ENCODE data around the gene NPHP4.
A peak's percentile ranks its signal among the peaks of the same experiment; 100 is the strongest.
"Not testable (repeated sequence)": the region's sequence is repeated elsewhere in the genome, so short reads cannot be mapped to it uniquely, and the experiment has no call there.

The NPHP4 gene

GRCh38 chr1:5855196-5855897 lies 136.9 kb downstream of the NPHP4 start:
- no peak for DNase-seq (ENCODE audit: low read depth)

GRCh38 chr1:5854754-5855153 lies 137.5 kb downstream of the NPHP4 start:
- DNase-seq (ENCODE audit: low read depth) = no peak

GRCh38 chr1:5853858-5854257 lies 138.4 kb downstream of the NPHP4 start:
- DNase-seq (ENCODE audit: low read depth) = not testable (repeated sequence)

- peak; percentile 15 for DNase-seq (ENCODE audit: low read depth)
Observed at GRCh38 chr1:5850503-5850902, 141.7 kb downstream of the NPHP4 start.

GRCh38 chr1:5849550-5849949 lies 142.7 kb downstream of the NPHP4 start:
- no peak for DNase-seq (ENCODE audit: low read depth)

- peak; percentile 31 for DNase-seq (ENCODE audit: low read depth)
Observed at GRCh38 chr1:5847013-5847659, 145.1 kb downstream of the NPHP4 start.

- no peak for DNase-seq (ENCODE audit: low read depth)
Observed at GRCh38 chr1:5845376-5845775, 146.8 kb downstream of the NPHP4 start.

- DNase-seq (ENCODE audit: low read depth) = no peak
Observed at GRCh38 chr1:5844442-5844841, 147.8 kb downstream of the NPHP4 start.

- DNase-seq (ENCODE audit: low read depth) = no peak
Observed at GRCh38 chr1:5843521-5844096, 148.6 kb downstream of the NPHP4 start.

- no peak for DNase-seq (ENCODE audit: low read depth)
Observed at GRCh38 chr1:5842679-5843078, 149.5 kb downstream of the NPHP4 start.

GRCh38 chr1:5840551-5841001 lies 151.6 kb downstream of the NPHP4 start:
- DNase-seq (ENCODE audit: low read depth) = no peak

- no peak for DNase-seq (ENCODE audit: low read depth)
Observed at GRCh38 chr1:5839881-5840550, 152.2 kb downstream of the NPHP4 start.

- no peak for DNase-seq (ENCODE audit: low read depth)
Observed at GRCh38 chr1:5839161-5839880, 152.9 kb downstream of the NPHP4 start.

- DNase-seq (ENCODE audit: low read depth) = no peak
Observed at GRCh38 chr1:5837976-5838653, 154.1 kb downstream of the NPHP4 start.

GRCh38 chr1:5836776-5837440 lies 155.3 kb downstream of the NPHP4 start:
- no peak for DNase-seq (ENCODE audit: low read depth)

- DNase-seq (ENCODE audit: low read depth) = no peak
Observed at GRCh38 chr1:5835179-5835562, 157.1 kb downstream of the NPHP4 start.

- DNase-seq (ENCODE audit: low read depth) = no peak
Observed at GRCh38 chr1:5834477-5835178, 157.6 kb downstream of the NPHP4 start.

- no peak for DNase-seq (ENCODE audit: low read depth)
Observed at GRCh38 chr1:5833911-5834310, 158.3 kb downstream of the NPHP4 start.

- no peak for DNase-seq (ENCODE audit: low read depth)
Observed at GRCh38 chr1:5832916-5833895, 159.0 kb downstream of the NPHP4 start.
